ENCODE measurements around the gene SLC30A3.

SLC30A3 gene

DNA sequence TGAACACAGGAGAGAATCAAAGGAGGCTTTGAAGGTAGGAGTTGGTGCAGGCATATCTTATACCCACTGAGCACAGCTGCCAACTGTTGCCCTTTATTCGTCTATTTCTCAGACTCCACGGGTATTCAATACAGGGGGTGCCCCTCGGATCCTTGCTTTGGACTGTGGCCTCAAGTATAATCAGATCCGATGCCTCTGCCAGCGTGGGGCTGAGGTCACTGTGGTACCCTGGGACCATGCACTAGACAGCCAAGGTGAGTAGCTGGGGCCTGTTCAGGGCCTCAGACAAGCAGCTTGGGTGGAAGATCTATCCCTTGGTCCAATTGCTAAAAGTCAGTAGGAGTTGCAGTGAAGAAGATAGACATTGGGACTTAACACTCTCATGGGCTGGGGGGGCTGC lies 40.4 kb downstream of the SLC30A3 start:
- in situ Hi-C loops (cut with MboI; ENCODE audit: low pct_unique_long_range_greater_than_20kb, low sequenced_read_pairs, unreplicated experiment): no loop called here
- TF ChIP-seq, protein P1, sequence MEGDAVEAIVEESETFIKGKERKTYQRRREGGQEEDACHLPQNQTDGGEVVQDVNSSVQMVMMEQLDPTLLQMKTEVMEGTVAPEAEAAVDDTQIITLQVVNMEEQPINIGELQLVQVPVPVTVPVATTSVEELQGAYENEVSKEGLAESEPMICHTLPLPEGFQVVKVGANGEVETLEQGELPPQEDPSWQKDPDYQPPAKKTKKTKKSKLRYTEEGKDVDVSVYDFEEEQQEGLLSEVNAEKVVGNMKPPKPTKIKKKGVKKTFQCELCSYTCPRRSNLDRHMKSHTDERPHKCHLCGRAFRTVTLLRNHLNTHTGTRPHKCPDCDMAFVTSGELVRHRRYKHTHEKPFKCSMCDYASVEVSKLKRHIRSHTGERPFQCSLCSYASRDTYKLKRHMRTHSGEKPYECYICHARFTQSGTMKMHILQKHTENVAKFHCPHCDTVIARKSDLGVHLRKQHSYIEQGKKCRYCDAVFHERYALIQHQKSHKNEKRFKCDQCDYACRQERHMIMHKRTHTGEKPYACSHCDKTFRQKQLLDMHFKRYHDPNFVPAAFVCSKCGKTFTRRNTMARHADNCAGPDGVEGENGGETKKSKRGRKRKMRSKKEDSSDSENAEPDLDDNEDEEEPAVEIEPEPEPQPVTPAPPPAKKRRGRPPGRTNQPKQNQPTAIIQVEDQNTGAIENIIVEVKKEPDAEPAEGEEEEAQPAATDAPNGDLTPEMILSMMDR (IDR thresholded peaks at IDR 0.05; ENCODE audit: extremely low read depth, insufficient read depth, missing control alignments): no peak
- no peak for DNase-seq (ENCODE audit: low spot score)

DNA sequence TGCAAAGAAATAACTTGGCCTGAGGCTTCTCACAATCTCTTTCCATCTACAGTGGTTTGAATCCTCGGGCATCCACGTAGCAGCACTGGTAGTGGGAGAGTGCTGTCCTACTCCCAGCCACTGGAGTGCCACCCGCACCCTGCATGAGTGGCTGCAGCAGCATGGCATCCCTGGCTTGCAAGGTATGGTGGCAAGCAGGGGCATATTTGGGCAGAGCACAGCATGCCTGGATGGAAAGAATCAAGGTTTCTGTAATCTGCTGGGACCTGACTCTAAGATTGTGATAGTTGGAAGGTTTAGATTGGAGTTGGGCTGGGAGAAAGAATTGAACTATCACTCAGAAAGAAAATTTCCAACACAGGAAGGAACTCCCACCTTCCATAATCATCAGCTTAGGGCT lies 41.7 kb downstream of the SLC30A3 start:
- TF ChIP-seq, protein P1 (IDR thresholded peaks at IDR 0.05; ENCODE audit: extremely low read depth, insufficient read depth, missing control alignments): no peak
- DNase-seq (ENCODE audit: low spot score): no peak
- in situ Hi-C loops (cut with MboI; ENCODE audit: low pct_unique_long_range_greater_than_20kb, low sequenced_read_pairs, unreplicated experiment): no loop called here

DNA sequence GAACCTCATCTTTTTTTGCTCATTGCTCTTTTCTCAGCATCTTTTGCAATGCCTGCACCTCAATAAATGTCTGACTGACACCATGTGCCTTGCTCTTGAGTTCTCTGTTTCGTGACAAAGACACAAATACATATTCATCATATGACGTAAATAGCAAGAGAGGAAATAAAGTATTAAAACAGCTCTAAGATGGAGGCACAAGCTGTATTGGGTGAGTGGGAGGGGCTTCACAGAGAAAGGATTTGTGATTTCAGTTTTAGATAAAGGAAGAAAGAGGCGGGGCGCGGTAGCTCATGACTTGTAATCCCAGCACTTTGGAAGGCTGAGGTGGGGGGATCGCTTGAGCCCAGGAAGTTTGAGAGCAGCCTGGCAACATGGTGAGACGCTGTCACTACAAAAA lies 42.8 kb downstream of the SLC30A3 start:
- TF ChIP-seq, protein P1 (IDR thresholded peaks at IDR 0.05; ENCODE audit: extremely low read depth, insufficient read depth, missing control alignments): no peak
- in situ Hi-C loops (cut with MboI; ENCODE audit: low pct_unique_long_range_greater_than_20kb, low sequenced_read_pairs, unreplicated experiment): no loop called here
- DNase-seq (ENCODE audit: low spot score): no peak

DNA sequence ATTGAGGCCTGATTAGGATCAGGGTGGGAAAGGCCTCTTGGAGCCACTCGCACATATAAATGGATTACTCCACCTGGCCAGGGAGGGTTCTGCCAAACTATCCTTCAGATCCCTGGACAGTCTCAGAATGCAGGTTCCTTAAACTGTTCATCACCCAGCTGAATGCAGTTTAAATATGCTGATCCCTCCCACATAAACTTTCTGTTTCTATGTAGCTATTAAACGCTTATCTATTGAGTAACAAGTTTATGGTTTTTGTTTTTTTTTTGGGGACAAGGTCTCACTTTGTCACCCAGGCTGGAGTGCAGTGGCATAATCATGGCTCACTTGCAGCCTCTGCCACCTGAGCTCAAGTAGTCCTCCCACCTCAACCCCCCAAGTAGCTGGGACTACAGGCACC lies 43.8 kb downstream of the SLC30A3 start:
- in situ Hi-C loops (cut with MboI; ENCODE audit: low pct_unique_long_range_greater_than_20kb, low sequenced_read_pairs, unreplicated experiment): no loop called here
- no peak for DNase-seq (ENCODE audit: low spot score)
- TF ChIP-seq, protein P1 (IDR thresholded peaks at IDR 0.05; ENCODE audit: extremely low read depth, insufficient read depth, missing control alignments): no peak

DNA sequence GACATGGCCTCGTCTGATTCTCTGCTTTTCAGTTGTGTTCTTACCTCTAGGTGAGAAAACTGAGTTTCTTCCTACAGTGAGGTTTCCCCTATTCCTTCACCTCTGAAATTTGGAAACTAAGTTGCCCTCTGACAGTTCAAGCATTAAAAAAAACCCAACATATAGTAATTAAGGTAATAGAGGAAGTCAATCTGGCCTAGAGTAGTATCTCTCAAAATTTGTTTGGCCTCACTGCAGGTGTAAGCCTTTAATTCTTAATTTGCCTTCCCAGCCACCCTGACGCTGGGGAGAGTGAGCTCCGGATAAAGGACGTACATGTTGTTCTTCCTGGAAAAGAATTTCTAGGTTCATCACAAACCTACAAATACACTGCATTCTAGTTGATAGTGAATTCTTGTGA lies 44.2 kb downstream of the SLC30A3 start:
- in situ Hi-C loops (cut with MboI; ENCODE audit: low pct_unique_long_range_greater_than_20kb, low sequenced_read_pairs, unreplicated experiment): no loop called here
- TF ChIP-seq, protein P1 (IDR thresholded peaks at IDR 0.05; ENCODE audit: extremely low read depth, insufficient read depth, missing control alignments): no peak
- no peak for DNase-seq (ENCODE audit: low spot score)

DNA sequence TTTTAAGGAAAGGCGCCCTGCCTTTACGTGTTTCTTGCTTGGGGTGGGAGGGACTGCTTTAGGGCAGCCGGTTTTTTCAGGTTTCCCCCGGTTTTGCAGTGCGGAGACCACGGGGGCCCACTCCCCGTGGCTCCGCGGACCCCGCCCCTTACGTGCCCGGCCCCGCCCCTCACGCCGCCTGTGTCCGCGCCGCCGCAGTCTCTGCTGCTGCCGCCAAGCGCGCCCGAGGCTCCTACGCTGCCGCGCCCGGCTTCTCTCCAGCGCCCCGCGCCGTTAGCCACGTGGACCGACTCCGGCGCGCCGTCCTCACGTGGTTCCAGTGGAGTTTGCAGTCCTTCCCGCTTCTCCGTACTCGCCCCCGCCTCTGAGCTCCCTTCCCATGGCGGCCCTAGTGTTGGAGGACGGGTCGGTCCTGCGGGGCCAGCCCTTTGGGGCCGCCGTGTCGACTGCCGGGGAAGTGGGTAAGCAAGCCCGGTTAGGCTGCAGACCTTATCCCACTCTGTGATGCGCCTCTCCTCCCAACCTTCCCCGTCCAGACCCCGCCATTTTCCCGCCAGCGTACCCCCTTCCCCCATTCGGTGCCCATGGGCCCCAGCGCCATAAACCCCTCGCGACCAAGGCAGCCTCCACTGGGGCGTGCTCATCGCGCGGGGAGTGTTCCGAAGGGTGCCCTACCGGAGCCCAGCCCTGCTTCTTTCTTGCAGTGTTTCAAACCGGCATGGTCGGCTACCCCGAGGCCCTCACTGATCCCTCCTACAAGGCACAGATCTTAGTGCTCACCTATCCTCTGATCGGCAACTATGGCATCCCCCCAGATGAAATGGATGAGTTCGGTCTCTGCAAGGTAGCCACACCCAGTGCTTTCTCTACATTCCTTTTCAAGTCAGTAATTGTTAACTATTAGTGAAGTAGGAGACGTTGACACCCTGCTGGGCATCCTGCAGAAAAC lies 45.4 kb downstream of the SLC30A3 start, which contains the start of gene CAD:
CAD (plus strand) TSS at position 197 of the 949 bp plus-strand sequence; CDS start at position 380, 183 bp downstream.
- peak; percentile 93 for DNase-seq (ENCODE audit: low spot score)
- in situ Hi-C loops (cut with MboI; ENCODE audit: low pct_unique_long_range_greater_than_20kb, low sequenced_read_pairs, unreplicated experiment): no loop called here
- TF ChIP-seq, protein P1 (IDR thresholded peaks at IDR 0.05; ENCODE audit: extremely low read depth, insufficient read depth, missing control alignments): peak; percentile 34

Measured in GM13977 (cell line).